DND-41 (cell line): ENCODE measurements around the gene VPS54.

Experiments
- EZH2 ChIP-seq: IDR thresholded peaks from 3 replicates; pipeline ENCODE4 v1.6.1; 2012; ENCODE audit warnings: borderline replicate concordance, low read depth, mild to moderate bottlenecking, moderate library complexity, low read length, inconsistent platforms; ENCODE audit not compliant: severe bottlenecking
- TF ChIP-seq, protein P1 (sequence below): IDR thresholded peaks from 2 replicates; pipeline ENCODE4 v1.5.1; 2012; ENCODE audit warnings: borderline replicate concordance, low read length, moderate library complexity, mild to moderate bottlenecking; ENCODE audit not compliant: poor library complexity, severe bottlenecking; ENCODE audit errors: extremely low read depth

DNA sequence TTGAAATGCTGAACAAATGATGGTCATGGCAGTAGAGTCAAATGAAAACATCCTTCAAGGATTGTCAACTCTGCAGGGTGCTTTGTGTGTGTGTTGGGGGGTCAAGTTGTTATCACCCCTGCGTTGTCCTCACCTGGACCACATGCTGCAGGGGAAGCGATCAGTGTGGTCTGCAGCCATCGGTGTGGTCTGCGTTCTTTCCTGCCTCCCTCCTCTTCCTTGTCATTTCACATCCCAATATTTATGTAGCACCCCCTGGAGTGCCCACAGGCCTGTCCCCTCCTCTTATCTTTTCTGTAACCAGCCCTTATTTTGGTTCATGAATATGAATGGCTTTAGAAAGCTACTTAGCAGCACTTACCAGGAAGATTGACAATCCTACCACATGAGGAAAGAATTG, 138.6 kb downstream of the VPS54 start:
- TF ChIP-seq, protein P1, sequence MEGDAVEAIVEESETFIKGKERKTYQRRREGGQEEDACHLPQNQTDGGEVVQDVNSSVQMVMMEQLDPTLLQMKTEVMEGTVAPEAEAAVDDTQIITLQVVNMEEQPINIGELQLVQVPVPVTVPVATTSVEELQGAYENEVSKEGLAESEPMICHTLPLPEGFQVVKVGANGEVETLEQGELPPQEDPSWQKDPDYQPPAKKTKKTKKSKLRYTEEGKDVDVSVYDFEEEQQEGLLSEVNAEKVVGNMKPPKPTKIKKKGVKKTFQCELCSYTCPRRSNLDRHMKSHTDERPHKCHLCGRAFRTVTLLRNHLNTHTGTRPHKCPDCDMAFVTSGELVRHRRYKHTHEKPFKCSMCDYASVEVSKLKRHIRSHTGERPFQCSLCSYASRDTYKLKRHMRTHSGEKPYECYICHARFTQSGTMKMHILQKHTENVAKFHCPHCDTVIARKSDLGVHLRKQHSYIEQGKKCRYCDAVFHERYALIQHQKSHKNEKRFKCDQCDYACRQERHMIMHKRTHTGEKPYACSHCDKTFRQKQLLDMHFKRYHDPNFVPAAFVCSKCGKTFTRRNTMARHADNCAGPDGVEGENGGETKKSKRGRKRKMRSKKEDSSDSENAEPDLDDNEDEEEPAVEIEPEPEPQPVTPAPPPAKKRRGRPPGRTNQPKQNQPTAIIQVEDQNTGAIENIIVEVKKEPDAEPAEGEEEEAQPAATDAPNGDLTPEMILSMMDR: no peak
- TF ChIP-seq EZH2: no peak
